ENCODE data around the gene DBR1.

- TF ChIP-seq, protein P1, sequence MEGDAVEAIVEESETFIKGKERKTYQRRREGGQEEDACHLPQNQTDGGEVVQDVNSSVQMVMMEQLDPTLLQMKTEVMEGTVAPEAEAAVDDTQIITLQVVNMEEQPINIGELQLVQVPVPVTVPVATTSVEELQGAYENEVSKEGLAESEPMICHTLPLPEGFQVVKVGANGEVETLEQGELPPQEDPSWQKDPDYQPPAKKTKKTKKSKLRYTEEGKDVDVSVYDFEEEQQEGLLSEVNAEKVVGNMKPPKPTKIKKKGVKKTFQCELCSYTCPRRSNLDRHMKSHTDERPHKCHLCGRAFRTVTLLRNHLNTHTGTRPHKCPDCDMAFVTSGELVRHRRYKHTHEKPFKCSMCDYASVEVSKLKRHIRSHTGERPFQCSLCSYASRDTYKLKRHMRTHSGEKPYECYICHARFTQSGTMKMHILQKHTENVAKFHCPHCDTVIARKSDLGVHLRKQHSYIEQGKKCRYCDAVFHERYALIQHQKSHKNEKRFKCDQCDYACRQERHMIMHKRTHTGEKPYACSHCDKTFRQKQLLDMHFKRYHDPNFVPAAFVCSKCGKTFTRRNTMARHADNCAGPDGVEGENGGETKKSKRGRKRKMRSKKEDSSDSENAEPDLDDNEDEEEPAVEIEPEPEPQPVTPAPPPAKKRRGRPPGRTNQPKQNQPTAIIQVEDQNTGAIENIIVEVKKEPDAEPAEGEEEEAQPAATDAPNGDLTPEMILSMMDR (conservative IDR thresholded peaks at IDR 0.05; ENCODE audit: low read depth, low read length), result no peak
- no peak for TF ChIP-seq EZH2 (IDR thresholded peaks at IDR 0.05; ENCODE audit: borderline replicate concordance, low read depth, low read length, poor library complexity, severe bottlenecking)
Measured at GRCh38 chr3:138187296-138188012, 12.7 kb upstream of the DBR1 start, which contains the start of gene ARMC8.
